Measurements from ENCODE around the gene NEMP1. TPM values are rescaled to one million over a fixed set of nuclear protein-coding genes. Genes with fewer than 3 reads are reported as not detected.

NEMP1 gene
- total and polyA plus RNA-seq, 2 of the 13 experiments (the other 11 are each of a cell fraction or from before 2014, with no cell fraction given) = 11.4 to 12.9 TPM

- TF ChIP-seq FUBP1 (CRISPR knock-in tag; IDR thresholded peaks at IDR 0.05; ENCODE audit: borderline replicate concordance) (no peak), TRIM22 (IDR thresholded peaks at IDR 0.05) (no peak), ELK4 (CRISPR knock-in tag; IDR thresholded peaks at IDR 0.05; ENCODE audit: borderline replicate concordance) (no peak), ZNF234 (CRISPR knock-in tag; conservative IDR thresholded peaks at IDR 0.05) (no peak), FOXA1 (IDR thresholded peaks at IDR 0.05) (no peak), FOXA1 (CRISPR knock-in tag; IDR thresholded peaks at IDR 0.05) (no peak), ZHX2 (IDR thresholded peaks at IDR 0.05; ENCODE audit: low read depth) (no peak), ZHX2 (CRISPR knock-in tag; IDR thresholded peaks at IDR 0.05; ENCODE audit: borderline replicate concordance) (no peak), FOXC1 (CRISPR knock-in tag; IDR thresholded peaks at IDR 0.05; ENCODE audit: borderline replicate concordance) (0 out of 2 replicates have a peak, but pooled peaks have one; percentile 1), SP4 (CRISPR knock-in tag; IDR thresholded peaks at IDR 0.05) (peak; percentile 13; the same call in 1 of the 2 replicates), MXI1 (IDR thresholded peaks at IDR 0.05; ENCODE audit: borderline replicate concordance, low read depth, low read length) (0 out of 3 replicates have a peak, but pooled peaks have one; percentile 26), PAWR (CRISPR knock-in tag; IDR thresholded peaks at IDR 0.05; ENCODE audit: borderline replicate concordance) (no peak), HNF1A (IDR thresholded peaks at IDR 0.05; ENCODE audit: low read depth) (no peak), HNF1A (CRISPR knock-in tag; IDR thresholded peaks at IDR 0.05; ENCODE audit: borderline replicate concordance) (peak; percentile 33; the same call in 1 of the 2 replicates)
These were observed 9.2 kb upstream of the NEMP1 start (continued) for GRCh38 chr12:57087691-57088353.

Measured in HepG2 (cell line).